ENCODE results near the gene DESI1. TPM values are rescaled to one million over a fixed set of nuclear protein-coding genes. Genes with fewer than 3 reads are reported as not detected.

Gene DESI1
- total RNA-seq, 1 donor from 2014 or later, result 22.7 TPM

DNA sequence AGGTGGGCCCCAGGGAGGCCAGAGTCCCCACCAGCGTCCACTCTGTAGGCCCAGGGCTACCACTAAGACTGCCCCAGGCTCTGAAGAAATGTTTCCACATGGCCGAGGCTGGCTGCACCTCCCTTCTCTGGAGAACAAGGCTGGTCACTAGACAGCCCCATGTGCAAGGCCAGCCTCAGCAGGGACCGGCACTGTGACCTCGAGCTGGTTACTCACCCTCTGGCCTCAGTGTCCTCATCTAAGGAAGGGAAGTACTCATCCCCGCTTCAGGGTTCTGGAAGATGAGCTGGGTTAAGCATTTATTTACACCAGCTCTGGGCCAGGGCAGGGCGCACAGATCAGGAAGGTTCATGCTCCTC lies 40.9 kb downstream of the DESI1 start:
- no peak overlapping the region for H3K9ac ChIP-seq
- no peak overlapping the region for H3K27ac ChIP-seq
- no peaks in the 10 kb centered on the region for H3K9me3 ChIP-seq (ENCODE audit: low read depth)
- no peaks in the 10 kb centered on the region for H3F3A ChIP-seq (ENCODE audit: low read depth)
- Mint-ChIP-seq H3K9me3 (no peaks in the 10 kb centered on the region), H3K4me1 (peaks cover 10% of the 10 kb centered on the region), H3K27me3 (ENCODE audit: insufficient read depth, low read depth) (peaks cover 5% of the 10 kb centered on the region), H3K27ac (no peak overlapping the region), H3K36me3 (no peaks in the 10 kb centered on the region), H3K4me3 (no peak overlapping the region)
- no peak overlapping the region for H3K4me3 ChIP-seq
- TF ChIP-seq EZH2phosphoT487 (IDR thresholded peaks at IDR 0.05) (no peak), EZH2 (IDR thresholded peaks at IDR 0.05) (no peak)
- TF ChIP-seq, protein P1, sequence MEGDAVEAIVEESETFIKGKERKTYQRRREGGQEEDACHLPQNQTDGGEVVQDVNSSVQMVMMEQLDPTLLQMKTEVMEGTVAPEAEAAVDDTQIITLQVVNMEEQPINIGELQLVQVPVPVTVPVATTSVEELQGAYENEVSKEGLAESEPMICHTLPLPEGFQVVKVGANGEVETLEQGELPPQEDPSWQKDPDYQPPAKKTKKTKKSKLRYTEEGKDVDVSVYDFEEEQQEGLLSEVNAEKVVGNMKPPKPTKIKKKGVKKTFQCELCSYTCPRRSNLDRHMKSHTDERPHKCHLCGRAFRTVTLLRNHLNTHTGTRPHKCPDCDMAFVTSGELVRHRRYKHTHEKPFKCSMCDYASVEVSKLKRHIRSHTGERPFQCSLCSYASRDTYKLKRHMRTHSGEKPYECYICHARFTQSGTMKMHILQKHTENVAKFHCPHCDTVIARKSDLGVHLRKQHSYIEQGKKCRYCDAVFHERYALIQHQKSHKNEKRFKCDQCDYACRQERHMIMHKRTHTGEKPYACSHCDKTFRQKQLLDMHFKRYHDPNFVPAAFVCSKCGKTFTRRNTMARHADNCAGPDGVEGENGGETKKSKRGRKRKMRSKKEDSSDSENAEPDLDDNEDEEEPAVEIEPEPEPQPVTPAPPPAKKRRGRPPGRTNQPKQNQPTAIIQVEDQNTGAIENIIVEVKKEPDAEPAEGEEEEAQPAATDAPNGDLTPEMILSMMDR (IDR thresholded peaks at IDR 0.05), result no peak
- no peak for DNase-seq (ENCODE audit: low spot score)
- no peak overlapping the region for H3K4me2 ChIP-seq
- no peaks in the 10 kb centered on the region for H3K27me3 ChIP-seq
- H4K20me1 ChIP-seq (ENCODE audit: low read depth), result no peaks in the 10 kb centered on the region
- H2AFZ ChIP-seq (replicated peaks), result no peak overlapping the region
- H3K4me1 ChIP-seq, result no peaks in the 10 kb centered on the region
- H3K36me3 ChIP-seq, result no peaks in the 10 kb centered on the region
- no peaks in the 10 kb centered on the region for H3K79me2 ChIP-seq (ENCODE audit: low read depth)

DNA sequence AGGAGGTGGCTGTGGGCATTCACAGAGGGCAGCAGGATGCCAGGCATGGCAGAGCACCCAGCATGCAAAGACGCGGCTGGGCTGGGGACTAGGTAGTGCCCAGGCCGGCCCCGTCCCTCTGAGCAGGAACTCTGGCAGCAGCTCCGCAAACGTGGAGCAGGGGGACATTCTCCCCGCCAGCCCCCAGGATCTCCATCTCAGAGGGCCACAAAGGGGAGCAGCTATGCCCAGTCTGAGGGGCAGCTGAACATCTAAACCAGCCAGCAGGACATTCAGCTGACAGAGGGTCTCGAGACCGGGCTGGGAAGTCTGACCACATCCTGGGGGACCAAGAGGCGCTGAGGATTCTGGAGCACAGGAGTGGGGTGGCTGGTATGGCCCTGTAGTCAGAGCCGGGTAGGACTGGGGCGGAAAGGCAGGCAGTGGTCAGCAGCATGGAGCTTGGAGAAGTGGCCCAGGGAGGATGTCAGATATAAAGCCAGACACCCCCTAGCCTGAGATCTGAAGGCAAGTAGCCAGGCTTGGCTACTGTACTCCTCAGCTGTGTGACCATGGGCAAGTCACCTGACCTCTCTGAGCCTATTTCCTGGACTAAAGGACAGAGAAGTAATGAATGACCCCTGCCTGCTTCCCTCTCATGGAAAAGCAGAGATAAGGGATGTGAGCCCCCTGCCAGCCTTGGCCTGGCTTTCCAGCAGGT lies 41.4 kb downstream of the DESI1 start:
- no peaks in the 10 kb centered on the region for H3K36me3 ChIP-seq
- peaks cover 5% of the 10 kb centered on the region for H3K27me3 Mint-ChIP-seq (ENCODE audit: insufficient read depth, low read depth)

DNA sequence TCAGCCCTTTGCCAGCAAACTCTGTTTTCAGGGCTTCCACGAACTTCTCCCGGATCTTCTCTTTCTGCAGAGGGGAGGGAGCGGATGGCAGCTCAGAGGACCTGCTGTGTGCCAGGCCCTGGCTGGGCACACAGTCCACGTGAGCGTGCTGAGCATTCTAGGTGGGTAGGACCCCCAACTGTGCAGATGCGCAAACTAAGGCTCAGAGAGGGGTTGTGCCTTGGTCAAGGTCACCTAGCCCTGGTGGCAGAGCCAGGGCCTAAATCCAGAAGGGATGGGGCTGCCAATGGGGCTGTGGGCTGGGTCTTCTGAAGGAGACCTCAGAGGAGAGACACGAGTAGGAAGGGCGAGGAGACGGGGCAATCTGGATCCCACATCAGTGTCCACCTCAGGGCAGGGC lies 42.0 kb downstream of the DESI1 start:
- Mint-ChIP-seq H3K4me1 (peaks cover 10% of the 10 kb centered on the region), H3K27ac (peak overlapping the region; percentile 29), H3K9me3 (no peaks in the 10 kb centered on the region), H3K27me3 (ENCODE audit: insufficient read depth, low read depth) (peaks cover 5% of the 10 kb centered on the region), H3K36me3 (no peaks in the 10 kb centered on the region), H3K4me3 (peak overlapping the region; percentile 24)
- Histone ChIP-seq H3K36me3 (no peaks in the 10 kb centered on the region), H3K4me2 (no peak overlapping the region), H3K4me3 (no peak overlapping the region), H3F3A (ENCODE audit: low read depth) (no peaks in the 10 kb centered on the region), H3K27me3 (no peaks in the 10 kb centered on the region), H3K9ac (no peak overlapping the region), H4K20me1 (ENCODE audit: low read depth) (no peaks in the 10 kb centered on the region), H2AFZ (replicated peaks) (no peak overlapping the region), H3K9me3 (ENCODE audit: low read depth) (no peaks in the 10 kb centered on the region), H3K27ac (no peak overlapping the region), H3K4me1 (no peaks in the 10 kb centered on the region), H3K79me2 (ENCODE audit: low read depth) (no peaks in the 10 kb centered on the region)
- no peak for DNase-seq (ENCODE audit: low spot score)
- TF ChIP-seq, protein P1 (IDR thresholded peaks at IDR 0.05), result no peak
- TF ChIP-seq EZH2phosphoT487 (IDR thresholded peaks at IDR 0.05) (no peak), EZH2 (IDR thresholded peaks at IDR 0.05) (no peak)

More for the DNA sequence above, 41.4 kb downstream of the DESI1 start:
- Histone ChIP-seq H3K4me2 (no peak overlapping the region), H3K4me1 (no peaks in the 10 kb centered on the region), H3F3A (ENCODE audit: low read depth) (no peaks in the 10 kb centered on the region), H3K4me3 (no peak overlapping the region), H3K27me3 (no peaks in the 10 kb centered on the region), H3K27ac (no peak overlapping the region), H3K9ac (no peak overlapping the region), H4K20me1 (ENCODE audit: low read depth) (no peaks in the 10 kb centered on the region), H3K9me3 (ENCODE audit: low read depth) (no peaks in the 10 kb centered on the region), H2AFZ (replicated peaks) (no peak overlapping the region), H3K79me2 (ENCODE audit: low read depth) (no peaks in the 10 kb centered on the region)
- Mint-ChIP-seq H3K4me3 (peak overlapping the region; percentile 24), H3K4me1 (peaks cover 10% of the 10 kb centered on the region), H3K36me3 (no peaks in the 10 kb centered on the region), H3K27ac (peak overlapping the region; percentile 53), H3K9me3 (no peaks in the 10 kb centered on the region)
- DNase-seq (ENCODE audit: low spot score), result no peak
- no peak for TF ChIP-seq EZH2 (IDR thresholded peaks at IDR 0.05)
- no peak for TF ChIP-seq EZH2phosphoT487 (IDR thresholded peaks at IDR 0.05)
- TF ChIP-seq, protein P1 (IDR thresholded peaks at IDR 0.05), result no peak
